ENCODE data around the gene FRMPD1.

The FRMPD1 gene

DNA sequence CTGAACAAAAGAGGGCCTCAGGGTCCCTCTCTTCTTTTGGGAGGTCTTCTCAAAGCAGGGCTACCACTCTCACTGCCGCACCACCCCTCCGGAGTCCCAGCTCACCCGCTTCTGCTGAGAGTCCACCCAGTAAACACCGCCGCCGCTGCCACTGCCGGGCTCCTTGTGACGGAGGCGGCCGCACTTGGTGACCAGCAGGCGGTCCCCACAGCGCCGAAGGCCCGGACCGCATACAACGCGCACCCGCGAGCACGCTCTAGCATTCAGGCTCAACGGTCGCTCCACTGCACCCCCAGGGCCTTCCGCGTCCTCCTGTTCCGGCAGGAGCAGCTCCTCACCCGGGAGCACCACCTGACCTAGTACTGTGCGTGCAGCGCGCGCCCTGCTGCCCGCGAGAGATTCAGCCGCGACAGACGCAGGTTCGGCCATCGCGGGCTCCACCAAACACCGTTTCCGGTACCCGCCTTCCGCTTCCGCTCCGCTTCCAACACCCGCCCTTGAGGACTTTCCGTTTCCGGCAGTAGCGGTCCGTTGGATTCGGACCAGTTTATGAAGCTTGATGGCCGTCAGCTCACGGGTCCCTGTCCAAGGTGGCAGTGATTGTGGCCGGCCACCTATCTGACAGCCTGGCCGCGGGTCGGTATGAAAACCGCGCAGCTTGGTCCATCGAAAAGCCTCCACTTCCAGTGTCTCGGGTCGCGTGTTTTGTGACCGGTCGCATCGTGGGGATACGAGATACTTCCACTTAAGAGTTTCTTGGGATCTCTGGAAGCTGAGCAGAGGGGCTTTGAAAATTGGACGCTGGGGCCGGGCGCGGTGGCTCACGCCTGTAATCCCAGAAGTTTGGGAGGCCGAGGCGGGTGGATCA is 134.1 kb downstream of the FRMPD1 start, which contains the start of gene EXOSC3:
TSS of gene EXOSC3 (minus strand) at position 449 of the 868 bp plus-strand sequence. CDS start at position 429, 20 bp downstream.
- peak; percentile 24 for DNase-seq

DNA sequence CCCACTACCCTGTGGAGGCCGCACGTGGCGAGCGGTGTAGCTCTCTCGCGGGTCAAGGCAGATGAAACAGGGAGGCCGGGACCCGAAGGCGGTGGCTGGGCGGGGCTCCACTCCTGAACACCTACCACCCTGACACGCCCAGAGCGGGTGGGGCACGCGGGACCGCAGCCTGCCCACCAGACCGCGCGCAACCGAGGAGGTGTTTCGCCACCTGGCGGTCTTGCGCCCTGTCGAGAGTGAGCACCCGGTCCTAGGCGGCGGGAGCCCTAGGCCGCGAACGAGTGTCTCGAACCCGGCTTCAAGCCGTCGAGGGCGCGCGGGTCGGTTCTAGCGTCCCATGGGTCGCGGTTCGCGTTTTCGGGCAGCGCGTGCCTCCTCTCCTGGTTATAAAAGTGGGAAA is 136.3 kb downstream of the FRMPD1 start:
- DNase-seq = no peak

DNA sequence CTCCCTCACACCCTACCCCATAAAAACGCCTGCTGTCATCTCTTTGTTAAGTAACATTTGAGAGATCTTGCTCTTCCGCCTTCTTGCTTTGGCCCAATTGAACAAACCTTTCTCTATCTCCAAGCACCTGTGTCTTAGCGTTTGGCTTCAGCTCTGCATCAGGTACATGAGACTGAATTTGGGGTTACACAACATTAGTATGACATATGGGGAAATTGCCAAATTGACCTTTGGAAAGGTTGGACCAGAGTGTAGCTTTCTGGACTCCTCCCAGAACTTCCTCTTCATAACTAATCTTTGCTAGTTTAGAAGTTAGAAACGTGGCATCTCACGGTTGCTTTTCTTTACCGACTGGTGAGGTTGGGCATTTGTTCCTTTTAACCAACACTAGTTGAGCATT is 137.6 kb downstream of the FRMPD1 start:
- DNase-seq = no peak

DNA sequence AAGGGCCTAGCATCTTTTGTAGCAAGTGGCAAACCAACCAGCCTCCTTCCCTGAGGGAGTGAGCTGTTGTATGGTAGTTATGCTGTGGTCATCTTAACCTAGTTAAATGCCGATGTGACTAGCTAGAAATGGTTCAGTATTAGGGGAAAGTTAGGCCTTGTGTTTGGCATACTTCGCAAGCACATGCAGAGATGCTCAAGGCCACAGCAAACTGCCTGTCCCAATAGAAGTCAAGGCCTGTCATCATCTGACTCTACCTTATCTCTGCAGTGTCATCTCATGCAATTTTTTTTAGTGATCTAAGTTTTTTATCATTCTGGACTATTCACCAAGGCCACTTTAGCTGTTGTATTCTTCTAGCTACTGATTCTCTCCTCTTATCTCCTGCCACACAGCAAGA is 139.3 kb downstream of the FRMPD1 start:
- DNase-seq = no peak

DNA sequence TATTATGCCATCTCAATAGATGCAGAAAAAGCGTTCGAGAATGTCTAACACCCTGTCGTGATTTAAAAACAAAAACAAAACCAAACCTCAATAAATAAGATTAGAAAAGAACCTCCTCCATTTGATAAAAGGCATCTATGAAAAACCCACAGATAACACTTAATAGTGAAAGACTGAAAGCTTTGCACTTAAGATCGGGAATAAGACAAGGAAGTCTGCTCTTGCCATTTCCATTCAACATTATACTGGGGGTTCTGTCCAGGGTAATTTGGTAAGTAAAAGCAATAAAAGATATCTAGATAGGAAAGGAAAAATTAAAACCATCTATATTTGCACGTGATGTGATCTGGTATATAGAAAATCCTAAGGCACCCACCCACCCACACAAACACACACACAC is 141.4 kb downstream of the FRMPD1 start:
- DNase-seq = no peak

DNA sequence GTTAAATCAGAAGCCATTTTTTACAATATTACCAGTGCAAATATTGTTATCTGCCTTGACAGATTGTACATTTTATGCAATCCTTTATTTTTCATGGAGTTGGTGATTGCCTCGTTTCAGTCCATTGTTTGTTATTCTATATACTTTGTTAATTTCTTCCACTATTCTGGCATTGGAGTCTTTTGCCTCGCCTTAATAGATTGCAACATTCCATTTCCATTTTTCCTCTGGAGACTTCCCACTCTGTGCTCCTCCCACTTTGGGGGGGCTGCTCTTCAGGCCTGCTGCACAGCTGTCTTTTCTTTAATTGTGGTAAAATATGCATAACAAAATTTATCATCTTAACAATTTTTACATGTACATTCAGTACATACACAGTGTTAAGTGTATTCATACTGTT is 145.5 kb downstream of the FRMPD1 start:
- no peak for DNase-seq

Measured in GOT3 (cell line).